SU-DHL-6 (cell line): ENCODE results near the gene HNF4A.

Experiments
- H2AFZ ChIP-seq: fragments of 200-600 bp; sonication (generic); 2 replicates; pipeline ENCODE4 v1.6.1; 2014; ENCODE audit warnings: low read depth, mild to moderate bottlenecking, moderate library complexity, mixed read lengths, antibody characterized with exemption, low read length; ENCODE audit not compliant: severe bottlenecking
- H3F3A ChIP-seq: fragments of 200-600 bp; shearing (Covaris generic); 2 replicates; pipeline ENCODE4 v1.6.0; 2016; ENCODE audit warnings: antibody characterized with exemption, mild to moderate bottlenecking; ENCODE audit not compliant: insufficient read depth
- H3K27ac ChIP-seq: fragments of 200-600 bp; sonication (generic); 2 replicates; pipeline ENCODE4 v1.5.1; 2016; ENCODE audit warnings: low read depth, mild to moderate bottlenecking, low read length, moderate library complexity, mixed read lengths
- H3K27me3 ChIP-seq: fragments of 200-600 bp; sonication (generic), shearing (Covaris generic); 2 replicates; pipeline ENCODE4 v1.6.0; 2014; ENCODE audit warnings: mild to moderate bottlenecking, low read length
- H3K36me3 ChIP-seq: fragments of 200-600 bp; sonication (generic); 2 replicates; pipeline ENCODE4 v1.6.1; 2014; ENCODE audit warnings: mild to moderate bottlenecking, low read length, mixed read lengths
- H3K4me2 ChIP-seq: fragments of 300-600, 200-600 bp; shearing (Covaris generic), sonication (generic); 2 replicates; pipeline ENCODE4 v1.6.0; 2014; ENCODE audit warnings: low read length, low read depth, mild to moderate bottlenecking; ENCODE audit not compliant: poor library complexity, severe bottlenecking
- H3K4me3 ChIP-seq: fragments of 200-600 bp; sonication (generic); 2 replicates; pipeline ENCODE4 v1.5.1; 2014; ENCODE audit warnings: antibody characterized with exemption, low read length, mild to moderate bottlenecking, mixed read lengths; ENCODE audit not compliant: insufficient read depth, poor library complexity, severe bottlenecking
- H3K79me2 ChIP-seq: fragments of 200-600 bp; sonication (generic); 2 replicates; pipeline ENCODE4 v1.6.1; 2014; ENCODE audit warnings: mild to moderate bottlenecking, low read length, moderate library complexity; ENCODE audit not compliant: insufficient read depth
- H3K9ac ChIP-seq: fragments of 200-600 bp; sonication (generic); 2 replicates; pipeline ENCODE4 v1.7.0; 2014; ENCODE audit warnings: mild to moderate bottlenecking, low read length
- H3K9me2 ChIP-seq: fragments of 200-600 bp; sonication (generic); replicated peaks from 2 replicates; pipeline ENCODE4 v1.6.1; 2014; ENCODE audit warnings: low read length; ENCODE audit not compliant: insufficient read depth
- H3K9me3 ChIP-seq: fragments of 200-600 bp; sonication (generic); 2 replicates; pipeline ENCODE4 v1.6.1; 2014; ENCODE audit warnings: low read length, mixed read lengths; ENCODE audit not compliant: insufficient read depth
- H4K20me1 ChIP-seq: fragments of 200-600 bp; sonication (generic); 2 replicates; pipeline ENCODE4 v1.6.1; 2014; ENCODE audit warnings: low read depth, mild to moderate bottlenecking, antibody characterized with exemption, low read length, moderate library complexity, mixed read lengths
- CTCF ChIP-seq: fragments of 200-600 bp; sonication (generic); IDR thresholded peaks from one replicate; pipeline ENCODE4 v1.5.1; 2017; ENCODE audit warnings: antibody characterized with exemption, mild to moderate bottlenecking, low read length, moderate library complexity; ENCODE audit not compliant: insufficient read depth, poor library complexity, severe bottlenecking
- EZH2phosphoT487 ChIP-seq: fragments of 200-600 bp; sonication (generic), shearing (Covaris generic); conservative IDR thresholded peaks from 2 replicates; pipeline ENCODE4 v1.6.1; 2018; ENCODE audit warnings: mild to moderate bottlenecking, antibody characterized with exemption, low read length, moderate library complexity, mixed read lengths

HNF4A gene

GRCh38 chr20:44362466-44362940 is 7.0 kb downstream of the HNF4A start:
- TF ChIP-seq CTCF (no peak), EZH2phosphoT487 (no peak)
- no peaks in the 10 kb centered on the region for H3K9me2 ChIP-seq

GRCh38 chr20:44364068-44364467 is 8.6 kb downstream of the HNF4A start:
- no peaks in the 10 kb centered on the region for H3K79me2 ChIP-seq
- H4K20me1 ChIP-seq = no peaks in the 10 kb centered on the region
- no peak overlapping the region for H2AFZ ChIP-seq
- H3K4me2 ChIP-seq = no peak overlapping the region
- H3K27me3 ChIP-seq = no peaks in the 10 kb centered on the region
- no peaks in the 10 kb centered on the region for H3K36me3 ChIP-seq
- no peak for TF ChIP-seq EZH2phosphoT487
- no peak for TF ChIP-seq CTCF
- H3K9ac ChIP-seq = no peak overlapping the region
- no peak overlapping the region for H3K27ac ChIP-seq
- no peaks in the 10 kb centered on the region for H3K9me2 ChIP-seq
- no peaks in the 10 kb centered on the region for H3K9me3 ChIP-seq
- no peak overlapping the region for H3K4me3 ChIP-seq
- no peaks in the 10 kb centered on the region for H3F3A ChIP-seq

More at GRCh38 chr20:44362466-44362940, 7.0 kb downstream of the HNF4A start:
- Histone ChIP-seq H3K27me3 (no peaks in the 10 kb centered on the region), H2AFZ (no peak overlapping the region), H3K4me2 (no peak overlapping the region), H3K9ac (no peak overlapping the region), H3F3A (no peaks in the 10 kb centered on the region), H4K20me1 (no peaks in the 10 kb centered on the region), H3K79me2 (no peaks in the 10 kb centered on the region), H3K9me3 (no peaks in the 10 kb centered on the region), H3K36me3 (no peaks in the 10 kb centered on the region), H3K27ac (no peak overlapping the region), H3K4me3 (no peak overlapping the region)

- H3K4me3 ChIP-seq = no peak overlapping the region
These were observed 9.3 kb downstream of the HNF4A start for GRCh38 chr20:44364780-44365179.

More at GRCh38 chr20:44364780-44365179, 9.3 kb downstream of the HNF4A start:
- no peaks in the 10 kb centered on the region for H3K36me3 ChIP-seq
- no peak overlapping the region for H2AFZ ChIP-seq
- H3K27me3 ChIP-seq = no peaks in the 10 kb centered on the region
- no peaks in the 10 kb centered on the region for H4K20me1 ChIP-seq
- H3K9me2 ChIP-seq = no peaks in the 10 kb centered on the region
- H3K27ac ChIP-seq = no peak overlapping the region
- no peak overlapping the region for H3K9ac ChIP-seq
- H3K4me2 ChIP-seq = no peak overlapping the region
- no peaks in the 10 kb centered on the region for H3K79me2 ChIP-seq
- TF ChIP-seq CTCF = no peak
- TF ChIP-seq EZH2phosphoT487 = no peak
- H3K9me3 ChIP-seq = no peaks in the 10 kb centered on the region
- no peaks in the 10 kb centered on the region for H3F3A ChIP-seq
